SU-DHL-6 (cell line): Measurements from ENCODE around the gene EPHX1.

Source experiments
- H2AFZ ChIP-seq: fragments of 200-600 bp; sonication (generic); 2 replicates; pipeline ENCODE4 v1.6.1; 2014; ENCODE audit warnings: low read depth, mild to moderate bottlenecking, moderate library complexity, mixed read lengths, antibody characterized with exemption, low read length; ENCODE audit not compliant: severe bottlenecking
- H3F3A ChIP-seq: fragments of 200-600 bp; shearing (Covaris generic); 2 replicates; pipeline ENCODE4 v1.6.0; 2016; ENCODE audit warnings: antibody characterized with exemption, mild to moderate bottlenecking; ENCODE audit not compliant: insufficient read depth
- H3K27ac ChIP-seq: fragments of 200-600 bp; sonication (generic); 2 replicates; pipeline ENCODE4 v1.5.1; 2016; ENCODE audit warnings: low read depth, mild to moderate bottlenecking, low read length, moderate library complexity, mixed read lengths
- H3K27me3 ChIP-seq: fragments of 200-600 bp; sonication (generic), shearing (Covaris generic); 2 replicates; pipeline ENCODE4 v1.6.0; 2014; ENCODE audit warnings: mild to moderate bottlenecking, low read length
- H3K36me3 ChIP-seq: fragments of 200-600 bp; sonication (generic); 2 replicates; pipeline ENCODE4 v1.6.1; 2014; ENCODE audit warnings: mild to moderate bottlenecking, low read length, mixed read lengths
- H3K4me2 ChIP-seq: fragments of 300-600, 200-600 bp; shearing (Covaris generic), sonication (generic); 2 replicates; pipeline ENCODE4 v1.6.0; 2014; ENCODE audit warnings: low read length, low read depth, mild to moderate bottlenecking; ENCODE audit not compliant: poor library complexity, severe bottlenecking
- H3K4me3 ChIP-seq: fragments of 200-600 bp; sonication (generic); 2 replicates; pipeline ENCODE4 v1.5.1; 2014; ENCODE audit warnings: antibody characterized with exemption, low read length, mild to moderate bottlenecking, mixed read lengths; ENCODE audit not compliant: insufficient read depth, poor library complexity, severe bottlenecking
- H3K79me2 ChIP-seq: fragments of 200-600 bp; sonication (generic); 2 replicates; pipeline ENCODE4 v1.6.1; 2014; ENCODE audit warnings: mild to moderate bottlenecking, low read length, moderate library complexity; ENCODE audit not compliant: insufficient read depth
- H3K9ac ChIP-seq: fragments of 200-600 bp; sonication (generic); 2 replicates; pipeline ENCODE4 v1.7.0; 2014; ENCODE audit warnings: mild to moderate bottlenecking, low read length
- H3K9me2 ChIP-seq: fragments of 200-600 bp; sonication (generic); replicated peaks from 2 replicates; pipeline ENCODE4 v1.6.1; 2014; ENCODE audit warnings: low read length; ENCODE audit not compliant: insufficient read depth
- H3K9me3 ChIP-seq: fragments of 200-600 bp; sonication (generic); 2 replicates; pipeline ENCODE4 v1.6.1; 2014; ENCODE audit warnings: low read length, mixed read lengths; ENCODE audit not compliant: insufficient read depth
- H4K20me1 ChIP-seq: fragments of 200-600 bp; sonication (generic); 2 replicates; pipeline ENCODE4 v1.6.1; 2014; ENCODE audit warnings: low read depth, mild to moderate bottlenecking, antibody characterized with exemption, low read length, moderate library complexity, mixed read lengths
- EZH2phosphoT487 ChIP-seq: fragments of 200-600 bp; sonication (generic), shearing (Covaris generic); conservative IDR thresholded peaks from 2 replicates; pipeline ENCODE4 v1.6.1; 2018; ENCODE audit warnings: mild to moderate bottlenecking, antibody characterized with exemption, low read length, moderate library complexity, mixed read lengths
- TF ChIP-seq, protein P1 (sequence below): fragments of 200-600 bp; sonication (generic); IDR thresholded peaks from one replicate; pipeline ENCODE4 v1.5.1; 2017; ENCODE audit warnings: antibody characterized with exemption, mild to moderate bottlenecking, low read length, moderate library complexity; ENCODE audit not compliant: insufficient read depth, poor library complexity, severe bottlenecking

Gene EPHX1

DNA sequence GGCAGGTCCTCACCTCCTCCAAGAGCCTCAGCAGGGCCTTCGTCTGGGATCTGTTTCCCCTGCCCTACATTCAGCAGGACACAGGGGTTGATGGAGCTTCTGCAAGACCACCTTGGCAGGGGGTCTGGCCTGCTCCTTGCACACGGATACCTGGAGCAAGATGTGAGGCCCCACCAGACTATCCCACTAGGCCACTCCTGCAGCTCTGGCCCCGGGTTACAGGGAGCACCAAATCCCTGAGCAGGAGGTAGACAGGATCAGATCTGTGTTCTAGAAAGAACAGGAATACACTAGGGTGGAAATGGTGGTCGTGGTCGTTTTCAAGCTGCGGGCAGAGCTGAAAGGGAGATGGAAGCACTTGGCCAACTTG lies 33.5 kb downstream of the EPHX1 start:
- TF ChIP-seq, protein P1, sequence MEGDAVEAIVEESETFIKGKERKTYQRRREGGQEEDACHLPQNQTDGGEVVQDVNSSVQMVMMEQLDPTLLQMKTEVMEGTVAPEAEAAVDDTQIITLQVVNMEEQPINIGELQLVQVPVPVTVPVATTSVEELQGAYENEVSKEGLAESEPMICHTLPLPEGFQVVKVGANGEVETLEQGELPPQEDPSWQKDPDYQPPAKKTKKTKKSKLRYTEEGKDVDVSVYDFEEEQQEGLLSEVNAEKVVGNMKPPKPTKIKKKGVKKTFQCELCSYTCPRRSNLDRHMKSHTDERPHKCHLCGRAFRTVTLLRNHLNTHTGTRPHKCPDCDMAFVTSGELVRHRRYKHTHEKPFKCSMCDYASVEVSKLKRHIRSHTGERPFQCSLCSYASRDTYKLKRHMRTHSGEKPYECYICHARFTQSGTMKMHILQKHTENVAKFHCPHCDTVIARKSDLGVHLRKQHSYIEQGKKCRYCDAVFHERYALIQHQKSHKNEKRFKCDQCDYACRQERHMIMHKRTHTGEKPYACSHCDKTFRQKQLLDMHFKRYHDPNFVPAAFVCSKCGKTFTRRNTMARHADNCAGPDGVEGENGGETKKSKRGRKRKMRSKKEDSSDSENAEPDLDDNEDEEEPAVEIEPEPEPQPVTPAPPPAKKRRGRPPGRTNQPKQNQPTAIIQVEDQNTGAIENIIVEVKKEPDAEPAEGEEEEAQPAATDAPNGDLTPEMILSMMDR = no peak
- TF ChIP-seq EZH2phosphoT487 = no peak
- Histone ChIP-seq H3K27me3 (no peaks in the 10 kb centered on the region), H3K4me3 (no peak overlapping the region), H3K36me3 (no peaks in the 10 kb centered on the region), H4K20me1 (no peaks in the 10 kb centered on the region), H3K4me2 (no peak overlapping the region), H3K79me2 (no peaks in the 10 kb centered on the region), H2AFZ (no peak overlapping the region), H3K27ac (no peak overlapping the region), H3K9ac (no peak overlapping the region), H3K9me3 (no peaks in the 10 kb centered on the region), H3K9me2 (no peaks in the 10 kb centered on the region), H3F3A (peaks cover 13% of the 10 kb centered on the region)

DNA sequence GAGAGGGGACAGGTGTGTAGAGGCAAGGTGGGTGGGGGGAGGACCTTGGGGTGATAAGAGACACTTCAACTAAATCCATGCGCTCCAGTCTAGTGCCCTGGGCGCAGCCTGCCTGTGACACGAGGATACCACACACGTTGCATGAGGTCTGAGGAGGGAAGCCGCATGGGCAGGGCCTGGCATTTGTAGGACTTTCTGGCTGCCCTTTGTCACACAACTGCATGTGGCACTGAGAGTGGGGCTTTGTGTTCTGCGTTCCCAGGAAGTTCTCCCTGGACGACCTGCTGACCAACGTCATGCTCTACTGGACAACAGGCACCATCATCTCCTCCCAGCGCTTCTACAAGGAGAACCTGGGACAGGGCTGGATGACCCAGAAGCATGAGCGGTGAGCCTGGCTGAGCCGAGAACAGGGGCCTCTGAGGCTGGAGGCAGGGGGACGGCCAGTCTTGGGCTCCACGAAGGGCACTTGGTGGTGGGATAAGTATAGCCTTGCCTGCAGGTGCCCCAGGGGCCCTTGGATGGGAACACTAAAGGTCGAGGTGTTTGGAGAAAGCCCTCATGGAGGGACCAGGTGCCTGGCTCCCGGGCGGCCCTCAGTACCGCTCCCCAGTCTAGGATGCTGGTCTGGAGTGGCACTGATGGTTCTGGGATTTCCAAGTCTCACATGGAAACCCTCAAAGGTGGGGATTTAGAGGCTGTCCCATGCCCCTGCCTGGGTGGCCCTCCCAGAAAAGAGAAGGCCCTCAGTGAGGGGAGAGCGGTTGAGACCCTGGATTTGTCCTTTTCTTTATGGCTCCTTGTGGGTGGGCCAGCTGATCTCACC lies 34.5 kb downstream of the EPHX1 start:
- Histone ChIP-seq H3K9me2 (no peaks in the 10 kb centered on the region), H2AFZ (no peak overlapping the region), H3K9me3 (no peaks in the 10 kb centered on the region), H3K27ac (no peak overlapping the region), H3K36me3 (no peaks in the 10 kb centered on the region), H3F3A (peaks cover 16% of the 10 kb centered on the region), H4K20me1 (no peaks in the 10 kb centered on the region), H3K27me3 (no peaks in the 10 kb centered on the region), H3K4me2 (no peak overlapping the region), H3K4me3 (no peak overlapping the region), H3K79me2 (no peaks in the 10 kb centered on the region), H3K9ac (no peak overlapping the region)
- no peak for TF ChIP-seq EZH2phosphoT487
- TF ChIP-seq, protein P1 = no peak

DNA sequence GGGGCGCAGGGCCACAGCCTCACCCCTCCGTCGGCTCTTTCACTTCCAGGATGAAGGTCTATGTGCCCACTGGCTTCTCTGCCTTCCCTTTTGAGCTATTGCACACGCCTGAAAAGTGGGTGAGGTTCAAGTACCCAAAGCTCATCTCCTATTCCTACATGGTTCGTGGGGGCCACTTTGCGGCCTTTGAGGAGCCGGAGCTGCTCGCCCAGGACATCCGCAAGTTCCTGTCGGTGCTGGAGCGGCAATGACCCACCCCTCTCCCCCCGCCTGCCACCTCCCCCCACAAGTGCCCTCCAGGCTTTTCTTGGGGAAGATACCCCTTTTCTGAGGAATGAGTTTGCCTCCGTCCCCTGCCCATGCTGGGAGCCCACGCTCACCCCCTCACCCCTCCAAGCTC lies 35.2 kb downstream of the EPHX1 start:
- H3K79me2 ChIP-seq = no peaks in the 10 kb centered on the region
- H4K20me1 ChIP-seq = no peaks in the 10 kb centered on the region
- H3K9me3 ChIP-seq = no peaks in the 10 kb centered on the region
- H3K9me2 ChIP-seq = no peaks in the 10 kb centered on the region
- no peak for TF ChIP-seq EZH2phosphoT487
- TF ChIP-seq, protein P1 = no peak
- no peak overlapping the region for H3K4me2 ChIP-seq
- peaks cover 16% of the 10 kb centered on the region for H3F3A ChIP-seq
- H3K4me3 ChIP-seq = no peak overlapping the region
- H3K27ac ChIP-seq = no peak overlapping the region
- no peak overlapping the region for H3K9ac ChIP-seq
- H3K27me3 ChIP-seq = no peaks in the 10 kb centered on the region
- H2AFZ ChIP-seq = no peak overlapping the region
- H3K36me3 ChIP-seq = no peaks in the 10 kb centered on the region
